Activated naive CD8-positive, alpha-beta T cell treated with anti-CD3 and anti-CD28 coated beads, Interleukin-2, amount 50 U/mL, for 24 hours (primary cell): ENCODE data around the gene CCL19.
A peak's percentile ranks its signal among the peaks of the same experiment; 100 is the strongest.

ENCODE experiments used
- ATAC-seq: fragments of 150-1000 bp; cut with Tn5 transposase; one replicate; pipeline ENCODE4 v1.10.0; 2021
- DNase-seq: peaks from one replicate; pipeline ENCODE4 v3.0.0; 2021
- H3K27ac Mint-ChIP-seq: one replicate; pipeline ENCODE4 v1.8.0; 2021; ENCODE audit warnings: mild to moderate bottlenecking, mixed read lengths
- H3K27me3 Mint-ChIP-seq: one replicate; pipeline ENCODE4 v1.8.0; 2021; ENCODE audit warnings: mixed read lengths
- H3K36me3 Mint-ChIP-seq: one replicate; pipeline ENCODE4 v1.8.0; 2021; ENCODE audit warnings: low read depth, mixed read lengths
- H3K4me1 Mint-ChIP-seq: one replicate; pipeline ENCODE4 v1.8.0; 2021; ENCODE audit warnings: mixed read lengths
- H3K4me3 Mint-ChIP-seq: one replicate; pipeline ENCODE4 v1.8.0; 2021; ENCODE audit warnings: mild to moderate bottlenecking, moderate library complexity, mixed read lengths
- H3K9me3 Mint-ChIP-seq: one replicate; pipeline ENCODE4 v1.8.0; 2021; ENCODE audit warnings: mixed read lengths

The CCL19 gene

GRCh38 chr9:34710023-34710422, 18.9 kb upstream of the CCL19 start, which contains the start of gene CCL21:
Gene CCL21, minus strand, starts transcription at chr9:34710136. Its CDS starts 70 bp downstream, at chr9:34710066.
- DNase-seq, result no peak
- Mint-ChIP-seq H3K27ac (no peak within 1 kb of the TSS), H3K4me3 (no peak within 1 kb of the TSS), H3K9me3 (no peaks in the 10 kb centered on the region), H3K27me3 (peaks cover 7% of the 10 kb centered on the region), H3K36me3 (no peaks in the 10 kb centered on the region), H3K4me1 (no peaks in the 10 kb centered on the region)
- ATAC-seq, result peak; percentile 7

GRCh38 chr9:34709196-34709978, 18.3 kb upstream of the CCL19 start:
- Mint-ChIP-seq H3K27ac (no peak overlapping the region), H3K27me3 (peaks cover 7% of the 10 kb centered on the region), H3K4me1 (no peaks in the 10 kb centered on the region), H3K4me3 (no peak overlapping the region), H3K9me3 (no peaks in the 10 kb centered on the region), H3K36me3 (no peaks in the 10 kb centered on the region)
- ATAC-seq, result peak; percentile 10
- no peak for DNase-seq

GRCh38 chr9:34707130-34707529, 16.1 kb upstream of the CCL19 start:
- no peak for ATAC-seq
- H3K27me3 Mint-ChIP-seq, result peaks cover 3% of the 10 kb centered on the region
- no peak for DNase-seq
- H3K9me3 Mint-ChIP-seq, result no peaks in the 10 kb centered on the region
- H3K4me3 Mint-ChIP-seq, result no peak overlapping the region
- H3K36me3 Mint-ChIP-seq, result no peaks in the 10 kb centered on the region
- no peak overlapping the region for H3K27ac Mint-ChIP-seq
- H3K4me1 Mint-ChIP-seq, result no peaks in the 10 kb centered on the region

- DNase-seq, result peak; percentile 91
- Mint-ChIP-seq H3K4me1 (peaks cover 4% of the 10 kb centered on the region), H3K27me3 (peaks cover 11% of the 10 kb centered on the region), H3K36me3 (no peaks in the 10 kb centered on the region), H3K9me3 (no peaks in the 10 kb centered on the region), H3K27ac (peak overlapping the region; percentile 38), H3K4me3 (peak overlapping the region; percentile 76)
- peak; percentile 82 for ATAC-seq
These were observed 11.0 kb upstream of the CCL19 start for GRCh38 chr9:34701769-34702736.

- no peaks in the 10 kb centered on the region for H3K9me3 Mint-ChIP-seq
- no peak overlapping the region for H3K27ac Mint-ChIP-seq
- DNase-seq, result peak; percentile 87
These were observed 10.1 kb upstream of the CCL19 start for GRCh38 chr9:34701023-34701768.

GRCh38 chr9:34694811-34695210, 3.7 kb upstream of the CCL19 start:
- Mint-ChIP-seq H3K4me3 (no peak overlapping the region), H3K27ac (no peak overlapping the region), H3K9me3 (no peaks in the 10 kb centered on the region), H3K4me1 (no peaks in the 10 kb centered on the region), H3K36me3 (no peaks in the 10 kb centered on the region), H3K27me3 (peaks cover 2% of the 10 kb centered on the region)
- DNase-seq (no peak), ATAC-seq (no peak)

More at GRCh38 chr9:34701023-34701768, 10.1 kb upstream of the CCL19 start:
- H3K4me1 Mint-ChIP-seq, result peaks cover 4% of the 10 kb centered on the region
- H3K4me3 Mint-ChIP-seq, result peak overlapping the region; percentile 76
- no peaks in the 10 kb centered on the region for H3K36me3 Mint-ChIP-seq
- peaks cover 11% of the 10 kb centered on the region for H3K27me3 Mint-ChIP-seq
- peak; percentile 94 for ATAC-seq

GRCh38 chr9:34693560-34693959, 2.5 kb upstream of the CCL19 start:
- Mint-ChIP-seq H3K4me1 (no peaks in the 10 kb centered on the region), H3K4me3 (no peak overlapping the region), H3K36me3 (no peaks in the 10 kb centered on the region), H3K27ac (no peak overlapping the region), H3K9me3 (no peaks in the 10 kb centered on the region), H3K27me3 (no peaks in the 10 kb centered on the region)
- ATAC-seq (no peak), DNase-seq (no peak)

- H3K27ac Mint-ChIP-seq, result no peak overlapping the region
- no peaks in the 10 kb centered on the region for H3K9me3 Mint-ChIP-seq
- DNase-seq (no peak), ATAC-seq (no peak)
- H3K4me1 Mint-ChIP-seq, result no peaks in the 10 kb centered on the region
- no peaks in the 10 kb centered on the region for H3K36me3 Mint-ChIP-seq
- no peaks in the 10 kb centered on the region for H3K27me3 Mint-ChIP-seq
- no peak overlapping the region for H3K4me3 Mint-ChIP-seq
These were observed 850 bp upstream of the CCL19 start for GRCh38 chr9:34691936-34692315.

GRCh38 chr9:34689512-34689911, 1.6 kb downstream of the CCL19 start:
- ATAC-seq, result no peak
- no peaks in the 10 kb centered on the region for H3K4me1 Mint-ChIP-seq
- no peak for DNase-seq
- no peaks in the 10 kb centered on the region for H3K9me3 Mint-ChIP-seq
- no peaks in the 10 kb centered on the region for H3K36me3 Mint-ChIP-seq
- H3K27ac Mint-ChIP-seq, result no peak overlapping the region
- H3K4me3 Mint-ChIP-seq, result no peak overlapping the region
- H3K27me3 Mint-ChIP-seq, result no peaks in the 10 kb centered on the region

- H3K4me1 Mint-ChIP-seq, result peaks cover 3% of the 10 kb centered on the region
- ATAC-seq (no peak), DNase-seq (no peak)
- no peak overlapping the region for H3K4me3 Mint-ChIP-seq
- no peak overlapping the region for H3K27ac Mint-ChIP-seq
- H3K9me3 Mint-ChIP-seq, result no peaks in the 10 kb centered on the region
- H3K36me3 Mint-ChIP-seq, result no peaks in the 10 kb centered on the region
- no peaks in the 10 kb centered on the region for H3K27me3 Mint-ChIP-seq
These were observed 2.0 kb downstream of the CCL19 start for GRCh38 chr9:34689116-34689470.

- Mint-ChIP-seq H3K4me3 (no peak overlapping the region), H3K27me3 (no peaks in the 10 kb centered on the region), H3K27ac (no peak overlapping the region), H3K4me1 (peaks cover 5% of the 10 kb centered on the region), H3K36me3 (no peaks in the 10 kb centered on the region), H3K9me3 (no peaks in the 10 kb centered on the region)
- ATAC-seq (no peak), DNase-seq (no peak)
These were observed 2.6 kb downstream of the CCL19 start for GRCh38 chr9:34688329-34689115.

GRCh38 chr9:34687276-34688030, 3.6 kb downstream of the CCL19 start:
- Mint-ChIP-seq H3K27me3 (no peaks in the 10 kb centered on the region), H3K27ac (no peak overlapping the region), H3K4me1 (peaks cover 5% of the 10 kb centered on the region), H3K36me3 (no peaks in the 10 kb centered on the region), H3K9me3 (no peaks in the 10 kb centered on the region), H3K4me3 (no peak overlapping the region)
- no peak for ATAC-seq
- DNase-seq, result no peak

- ATAC-seq (no peak), DNase-seq (no peak)
- Mint-ChIP-seq H3K4me3 (no peak overlapping the region), H3K4me1 (peaks cover 5% of the 10 kb centered on the region), H3K9me3 (no peaks in the 10 kb centered on the region), H3K27me3 (no peaks in the 10 kb centered on the region), H3K27ac (no peak overlapping the region), H3K36me3 (no peaks in the 10 kb centered on the region)
These were observed 4.3 kb downstream of the CCL19 start for GRCh38 chr9:34686732-34687131.
